ENCODE data around the gene ALKBH3.

Gene ALKBH3

GRCh38 chr11:43895601-43896000 lies 15.0 kb downstream of the ALKBH3 start:
- DNase-seq = no peak

DNA sequence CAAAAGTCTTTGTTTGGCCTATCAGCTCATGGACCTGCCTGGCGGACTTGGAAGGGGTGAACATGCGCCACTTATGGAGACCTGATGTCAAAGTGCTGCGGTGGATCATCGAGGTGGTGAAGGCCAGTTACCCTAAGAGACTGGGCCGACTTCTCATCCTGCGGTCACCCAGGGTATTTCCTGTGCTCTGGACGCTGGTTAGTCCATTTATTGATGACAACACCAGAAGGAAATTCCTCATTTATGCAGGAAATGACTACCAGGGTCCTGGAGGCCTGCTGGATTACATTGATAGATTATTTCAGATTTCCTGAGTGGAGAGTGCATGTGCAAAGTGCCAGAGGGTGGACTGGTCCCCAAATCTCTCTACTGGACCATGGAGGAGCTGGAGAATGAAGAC lies 17.9 kb downstream of the ALKBH3 start:
- no peak for DNase-seq

GRCh38 chr11:43899094-43899493 lies 18.5 kb downstream of the ALKBH3 start:
- DNase-seq = no peak

- DNase-seq = no peak
Observed at GRCh38 chr11:43901551-43901950, 20.9 kb downstream of the ALKBH3 start.

GRCh38 chr11:43903078-43903477 lies 22.4 kb downstream of the ALKBH3 start:
- DNase-seq = no peak

DNA sequence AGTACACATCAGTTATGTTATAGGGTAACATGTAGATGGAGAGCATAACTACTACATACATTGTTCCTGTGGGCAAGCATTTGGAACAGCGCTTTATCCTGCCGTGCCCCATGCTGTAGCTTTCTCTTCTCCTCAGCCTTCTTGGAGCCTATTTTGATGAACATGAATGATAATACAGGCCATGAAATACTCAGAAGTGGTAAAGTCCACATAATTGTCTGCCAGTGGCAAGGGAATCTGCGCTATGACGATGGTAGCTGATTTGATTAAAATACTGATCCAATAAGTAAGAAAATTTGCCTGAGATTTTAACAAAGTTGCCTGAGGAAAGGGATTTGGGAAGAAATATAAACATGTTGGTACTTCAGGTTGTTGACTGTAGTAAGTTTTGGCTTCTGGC lies 23.3 kb downstream of the ALKBH3 start:
- no peak for DNase-seq

DNA sequence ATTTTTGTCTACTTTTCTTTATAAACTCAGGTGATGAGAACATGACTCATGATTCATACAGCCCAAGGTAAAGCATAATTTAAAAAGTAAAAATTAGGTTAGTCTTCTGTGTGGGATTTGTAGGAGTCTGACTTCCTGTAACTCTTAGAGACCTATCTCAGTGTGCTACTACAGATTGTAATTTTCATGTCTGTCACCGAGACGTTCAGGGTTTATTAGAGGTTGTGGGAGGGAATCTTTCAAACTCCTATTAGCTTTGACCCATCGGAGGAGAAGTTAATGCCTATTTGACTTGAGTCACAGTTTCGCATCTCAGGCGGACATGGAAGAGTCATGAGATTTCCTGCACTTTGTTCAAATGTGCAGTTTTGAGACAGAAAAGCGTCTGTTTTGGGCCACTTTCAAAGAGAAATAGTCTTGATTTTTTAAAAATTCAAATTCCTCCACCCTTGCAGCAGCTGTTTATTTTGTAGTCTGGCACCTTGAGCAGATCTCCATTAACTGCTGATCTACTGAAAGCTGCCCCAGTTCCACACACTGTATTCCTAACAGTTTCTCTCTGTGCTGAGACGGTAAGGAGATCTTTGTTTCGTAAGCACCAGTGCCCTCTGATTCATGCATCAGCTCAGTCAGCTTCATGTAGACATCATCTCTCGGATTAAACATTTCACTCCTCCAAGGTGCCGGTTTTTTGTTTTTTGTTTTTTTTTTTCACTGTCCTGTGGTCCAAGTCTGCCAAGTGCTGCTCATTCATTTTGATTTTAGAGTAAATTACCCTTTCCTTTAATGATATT lies 24.3 kb downstream of the ALKBH3 start:
- DNase-seq = no peak

DNA sequence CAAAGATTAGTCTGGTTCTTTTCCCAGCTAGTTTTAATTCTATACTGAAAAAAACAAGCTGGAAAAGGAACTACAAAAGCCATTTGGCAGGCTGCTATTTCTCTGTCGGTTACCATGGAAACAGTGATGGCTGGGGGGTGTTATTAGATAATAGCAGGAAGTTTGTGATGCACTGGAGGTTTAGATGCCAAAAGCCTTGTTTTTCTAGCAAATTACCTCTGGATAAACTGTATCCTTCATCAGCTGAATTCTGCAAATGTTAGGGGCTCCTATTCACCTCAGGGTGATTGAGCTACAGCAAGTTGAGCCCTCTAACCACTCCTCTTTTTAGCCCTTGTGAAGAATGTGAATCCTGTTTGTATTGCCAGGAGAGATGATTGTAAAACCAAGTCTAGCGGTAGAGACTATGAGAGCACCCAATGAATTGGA lies 25.2 kb downstream of the ALKBH3 start:
- DNase-seq = peak; percentile 55 to 61

GRCh38 chr11:43907028-43907975 lies 26.7 kb downstream of the ALKBH3 start:
- DNase-seq = no peak

DNA sequence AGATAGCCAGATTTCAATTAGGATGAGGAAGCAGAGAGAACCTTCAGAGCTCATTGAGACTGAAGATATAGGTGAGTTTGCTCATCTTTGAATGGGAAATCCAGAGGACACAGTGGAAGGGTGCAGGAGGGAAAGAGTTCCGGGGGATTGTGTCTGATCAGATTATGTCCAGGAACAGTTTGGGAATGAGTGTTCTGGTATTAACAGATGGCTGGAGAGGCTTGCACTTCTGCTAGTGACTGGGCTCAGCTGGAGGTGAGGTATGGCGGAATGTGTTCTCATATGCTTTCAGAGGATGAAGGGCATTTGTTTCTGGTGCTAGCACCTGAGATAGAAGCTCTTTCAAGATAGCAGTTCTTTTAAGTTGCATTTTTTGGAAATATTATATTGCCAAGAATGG lies 27.6 kb downstream of the ALKBH3 start:
- DNase-seq = no peak

DNA sequence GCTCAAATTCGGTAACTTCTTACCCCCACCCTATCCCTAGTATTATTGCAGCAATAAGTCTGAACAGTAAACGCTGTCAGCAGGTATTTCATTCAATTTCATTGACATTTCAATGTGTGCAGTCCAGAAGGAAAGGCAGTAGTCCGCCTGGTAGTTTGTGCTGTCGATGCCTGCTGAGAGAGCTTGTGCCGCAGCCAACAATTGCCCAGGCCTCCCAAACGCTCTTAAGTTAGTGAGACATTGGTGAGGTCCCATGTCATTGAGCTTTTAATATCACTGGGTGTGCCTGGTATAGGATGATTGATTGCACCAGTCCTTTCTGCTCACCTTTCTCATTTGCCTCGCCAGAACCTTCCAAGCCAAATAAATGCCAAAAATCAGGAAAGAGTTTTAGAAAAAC lies 28.1 kb downstream of the ALKBH3 start:
- no peak for DNase-seq

- no peak for DNase-seq
Observed at GRCh38 chr11:43913829-43914380, 33.3 kb downstream of the ALKBH3 start.

DNA sequence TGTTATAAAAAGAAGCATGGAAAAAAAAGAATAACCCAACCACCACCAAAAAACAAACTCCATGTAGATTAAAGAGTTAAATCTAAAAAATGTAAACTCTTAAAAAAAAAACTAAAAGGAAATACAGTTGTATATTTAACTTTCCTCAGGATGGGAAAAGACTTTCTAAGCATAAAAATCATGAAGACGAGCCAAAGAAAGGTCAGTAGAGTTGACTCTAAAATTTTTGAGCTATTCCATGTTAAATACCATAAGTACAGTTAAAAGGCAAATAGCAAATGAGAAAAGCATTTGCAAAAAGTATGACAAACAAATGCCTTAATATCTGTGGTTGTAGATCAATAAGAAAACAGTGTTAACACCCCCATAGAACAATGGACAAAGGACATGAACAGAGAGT lies 33.8 kb downstream of the ALKBH3 start:
- no peak for DNase-seq

DNA sequence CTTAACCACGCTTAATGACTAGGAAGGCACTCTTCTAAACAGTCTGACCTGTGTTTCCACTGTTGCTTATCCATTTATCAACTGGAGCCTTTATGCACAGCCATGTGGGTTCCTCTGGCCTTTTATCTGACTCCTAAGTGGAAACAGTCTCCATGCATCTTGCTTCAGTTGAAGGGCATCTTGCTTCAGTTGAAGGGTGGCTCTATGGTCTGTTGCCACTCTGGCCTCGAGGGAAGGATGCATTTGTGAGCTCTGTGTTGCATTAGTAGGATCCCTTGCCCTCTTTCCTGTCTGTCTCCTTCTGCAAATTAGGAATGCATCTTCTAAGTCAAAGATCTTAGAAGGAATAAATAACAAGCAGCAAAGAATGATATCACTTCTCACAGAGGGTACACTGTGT lies 36.0 kb downstream of the ALKBH3 start:
- DNase-seq = no peak

DNA sequence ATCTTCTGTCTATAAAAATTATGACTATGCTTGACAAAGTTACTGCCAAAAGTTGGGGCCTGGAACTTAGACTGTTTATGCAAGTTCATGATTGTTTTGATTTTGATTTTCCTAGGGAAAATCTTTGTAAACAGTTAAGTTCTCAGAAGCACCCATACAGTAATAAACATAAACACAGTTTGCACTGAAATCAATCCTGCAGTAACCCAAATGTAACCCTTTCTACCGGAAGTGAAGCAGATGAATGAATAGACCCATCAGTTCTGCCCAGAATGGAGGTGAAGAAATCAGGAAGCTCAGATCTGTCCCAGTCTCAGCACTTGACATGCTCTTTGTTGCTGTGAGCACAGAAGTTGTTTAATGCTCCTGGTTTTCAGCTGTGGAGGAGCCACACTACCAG lies 37.2 kb downstream of the ALKBH3 start:
- DNase-seq = no peak

DNA sequence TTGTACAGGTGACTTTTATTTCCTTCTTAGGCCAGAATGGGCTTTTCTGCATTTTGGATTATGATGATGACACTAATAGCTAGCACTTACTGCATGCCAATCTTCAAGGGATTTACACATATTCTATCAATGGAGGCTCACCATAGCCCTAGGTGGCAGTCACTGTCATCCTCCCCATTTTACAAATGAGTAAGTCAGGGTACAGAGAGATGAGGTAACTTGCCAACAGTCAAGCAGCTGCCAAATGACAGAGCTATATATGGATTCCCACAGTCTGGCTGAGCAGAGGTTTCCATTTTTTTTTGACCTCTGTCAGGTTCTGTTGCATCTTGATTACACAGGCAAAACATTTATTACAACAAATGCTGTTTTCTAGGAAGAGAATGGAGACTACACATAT lies 38.0 kb downstream of the ALKBH3 start:
- DNase-seq = no peak

DNA sequence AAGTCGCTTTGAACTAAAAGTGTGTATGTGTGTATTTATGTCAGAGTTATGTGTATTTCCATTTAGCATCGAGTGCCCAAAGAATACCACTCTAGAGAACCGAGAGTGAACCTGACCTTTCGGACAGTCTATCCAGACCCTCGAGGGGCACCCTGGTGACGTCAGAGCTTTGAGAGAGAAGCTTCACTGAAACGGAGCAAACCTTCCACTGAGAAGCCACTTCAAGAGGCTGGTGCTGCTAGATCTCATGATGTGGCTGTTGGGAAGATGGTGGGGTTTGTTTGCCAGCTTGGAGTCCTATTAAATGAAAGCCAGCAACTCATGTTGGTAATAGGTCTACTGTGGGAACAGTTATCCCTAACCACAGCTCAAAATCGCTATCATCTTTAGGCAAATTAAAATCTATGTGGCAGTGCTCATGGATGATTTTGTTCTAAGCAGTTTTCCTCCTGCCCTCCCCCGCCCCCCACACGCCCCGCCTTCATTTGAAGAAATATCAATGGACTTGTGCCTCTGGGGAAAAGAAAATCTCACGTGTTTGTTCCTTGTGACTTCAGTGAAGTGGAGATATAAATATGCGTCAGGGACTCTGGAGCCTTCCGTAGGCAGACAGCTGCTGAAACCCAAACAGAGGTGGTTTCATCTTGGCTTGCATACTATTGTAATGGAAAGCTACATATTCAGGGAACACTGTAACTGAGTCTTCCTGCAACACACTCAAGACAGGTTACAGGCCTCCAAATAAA lies 39.4 kb downstream of the ALKBH3 start:
- no peak for DNase-seq

DNA sequence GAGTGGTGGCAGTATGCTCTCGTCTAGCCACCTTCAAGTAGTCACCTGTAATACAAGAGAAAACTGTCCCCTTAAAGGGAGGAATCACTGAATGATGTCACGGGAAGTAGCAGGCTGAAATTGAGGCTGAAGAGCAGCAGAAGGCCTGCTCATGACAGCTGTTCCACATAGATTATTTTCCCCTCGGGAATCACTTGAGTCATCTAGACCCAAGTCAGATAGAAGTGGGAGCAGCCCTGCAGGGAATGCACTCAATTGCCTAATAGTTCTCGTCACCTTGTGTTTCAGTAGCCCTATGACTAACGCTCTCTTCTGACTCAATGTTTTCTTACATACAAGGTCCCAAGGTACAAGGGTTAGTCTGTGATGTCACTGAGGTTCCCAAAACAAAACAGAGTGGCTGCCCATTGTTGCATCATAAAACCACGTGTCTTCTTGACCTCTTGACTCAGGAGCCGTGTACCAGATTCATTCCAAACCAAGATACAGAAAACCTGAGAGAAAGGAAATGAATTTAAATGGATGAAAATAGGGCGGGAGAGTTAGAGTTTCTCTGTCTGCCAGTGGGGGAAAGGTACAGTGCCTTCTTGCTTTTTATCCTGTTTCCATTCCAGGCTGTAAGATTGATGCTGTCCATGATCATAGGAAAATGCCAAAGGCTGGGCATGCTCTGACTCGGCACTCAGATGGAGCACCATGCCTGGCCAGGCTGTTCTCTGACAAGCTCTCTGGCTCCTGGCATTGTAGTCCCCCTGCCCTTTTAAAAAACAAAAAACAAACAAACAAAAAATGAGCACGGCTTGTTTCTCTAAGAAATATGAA lies 40.2 kb downstream of the ALKBH3 start:
- peak in 1 of 2 experiments; percentile 38 for DNase-seq

DNA sequence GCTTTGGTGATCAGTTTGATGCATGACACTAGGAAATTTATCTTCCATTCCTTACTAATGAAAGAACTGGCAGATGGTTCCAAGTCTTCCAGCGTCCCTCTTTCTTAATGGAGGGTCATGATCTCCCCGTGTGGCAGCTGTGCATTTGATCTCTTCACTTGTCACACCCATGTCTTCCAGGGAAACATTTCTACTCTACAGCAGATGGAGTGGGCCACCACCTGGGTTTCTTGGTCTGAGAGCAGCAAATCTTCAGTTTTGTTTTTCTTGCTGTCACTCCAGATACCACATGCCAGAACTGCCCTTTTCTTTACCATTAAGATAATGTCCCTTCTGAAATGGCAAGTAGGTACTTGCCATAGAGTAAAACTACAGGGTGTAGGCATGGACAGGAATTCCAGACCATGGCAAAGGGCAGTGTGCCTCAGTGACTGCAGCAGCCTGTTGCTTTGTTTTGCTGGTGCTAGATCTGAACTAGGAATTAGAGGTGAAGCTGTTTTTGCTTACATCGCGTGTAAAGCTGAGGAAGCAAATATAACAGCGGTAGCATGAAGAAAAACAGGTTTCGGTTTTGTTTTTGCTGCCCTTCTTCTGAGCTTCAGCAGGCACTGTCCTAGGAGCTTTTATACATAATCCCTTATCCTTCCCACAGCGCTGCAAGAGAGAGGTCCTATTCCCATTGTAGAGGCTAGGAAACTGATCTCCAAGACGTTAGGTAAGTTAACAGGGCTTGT lies 41.1 kb downstream of the ALKBH3 start:
- DNase-seq = no peak

DNA sequence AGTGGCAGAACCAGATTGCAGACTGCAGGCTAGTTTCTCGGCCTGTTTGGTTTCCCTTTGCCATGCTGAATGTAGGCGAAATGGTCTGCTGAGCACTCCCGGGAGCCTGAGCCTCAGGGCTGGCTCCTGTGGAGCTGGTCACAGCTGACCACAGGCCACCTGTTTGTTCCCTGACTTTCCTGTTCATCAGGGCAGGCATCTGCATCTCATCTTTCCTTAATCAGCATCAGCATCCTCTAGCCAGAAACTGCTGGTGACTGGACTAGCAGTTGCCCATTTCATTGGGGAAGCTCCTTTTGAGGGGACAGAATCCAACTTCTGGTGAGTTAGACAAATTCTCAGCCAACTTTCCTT lies 41.6 kb downstream of the ALKBH3 start:
- no peak for DNase-seq

- DNase-seq = no peak
Observed at GRCh38 chr11:43922744-43923405, 42.2 kb downstream of the ALKBH3 start.

All from NCI-H446 (cell line).